HUES48 (cell line): Measurements from ENCODE around the gene RIC8A.

ENCODE experiments used
- H3K27ac ChIP-seq: one replicate; pipeline ENCODE4 v1.7.0; 2013; ENCODE audit warnings: low read depth, low read length, inconsistent platforms
- H3K27me3 ChIP-seq: 2 replicates; pipeline ENCODE4 v1.6.1; 2013; ENCODE audit warnings: mild to moderate bottlenecking, low read length; ENCODE audit not compliant: control insufficient read depth, insufficient read depth
- H3K36me3 ChIP-seq: 2 replicates; pipeline ENCODE4 v1.6.1; 2013; ENCODE audit warnings: low read length; ENCODE audit not compliant: control insufficient read depth, insufficient read depth
- H3K4me1 ChIP-seq: 2 replicates; pipeline ENCODE4 v1.6.1; 2013; ENCODE audit warnings: mild to moderate bottlenecking, low read length; ENCODE audit not compliant: control insufficient read depth, insufficient read depth
- H3K4me3 ChIP-seq: 2 replicates; pipeline ENCODE4 v1.5.1; 2013; ENCODE audit warnings: mild to moderate bottlenecking, low read depth, low read length
- H3K9ac ChIP-seq: 2 replicates; pipeline ENCODE4 v1.6.1; 2013; ENCODE audit warnings: mild to moderate bottlenecking, low read depth, low read length, moderate library complexity
- H3K9me3 ChIP-seq: 2 replicates; pipeline ENCODE4 v1.6.1; 2013; ENCODE audit warnings: low read length; ENCODE audit not compliant: control insufficient read depth, insufficient read depth

RIC8A gene

DNA sequence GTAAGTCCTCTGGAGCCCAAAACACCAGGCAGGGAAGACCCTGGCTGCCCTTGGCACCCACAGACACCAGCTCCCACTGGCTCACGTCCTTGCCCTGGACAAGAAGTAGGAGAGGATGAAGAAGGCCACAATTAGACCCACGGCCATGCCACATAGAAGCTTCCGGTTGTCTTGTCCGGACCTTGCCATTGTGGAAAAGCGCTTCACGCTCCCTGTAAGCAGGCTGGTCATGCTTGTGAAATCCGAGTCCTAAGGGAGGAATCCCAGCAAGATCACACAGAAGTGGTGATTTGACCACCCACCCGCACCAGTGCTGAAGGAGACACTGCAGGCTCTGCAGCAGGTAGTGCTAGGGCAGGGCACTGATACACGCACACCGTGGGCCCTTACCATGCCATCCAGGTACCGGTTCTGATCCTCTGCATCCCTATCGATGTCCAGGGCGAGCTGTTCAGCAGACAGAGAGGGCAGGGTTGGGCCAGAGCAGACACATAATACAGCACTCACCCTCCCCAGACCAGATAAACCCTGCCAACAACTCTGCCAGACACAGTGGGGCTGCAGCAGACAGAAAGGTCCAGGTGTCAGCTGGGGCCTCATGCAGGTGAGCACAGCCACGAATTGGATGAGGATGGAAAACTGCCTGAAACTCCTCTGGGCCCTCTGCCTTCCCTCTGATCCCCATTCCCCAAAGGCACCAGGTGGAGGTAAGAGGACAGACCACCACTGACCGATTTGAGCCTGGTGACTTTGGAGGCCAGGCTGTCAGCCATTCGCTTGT lies 2.1 kb upstream of the RIC8A start:
- Histone ChIP-seq H3K27me3 (no peaks in the 10 kb centered on the region), H3K9me3 (no peaks in the 10 kb centered on the region), H3K27ac (no peak overlapping the region), H3K4me1 (peaks cover 7% of the 10 kb centered on the region; the same call in 1 of the 2 replicates), H3K36me3 (peaks cover 29% of the 10 kb centered on the region), H3K4me3 (no peak overlapping the region), H3K9ac (no peak overlapping the region)

DNA sequence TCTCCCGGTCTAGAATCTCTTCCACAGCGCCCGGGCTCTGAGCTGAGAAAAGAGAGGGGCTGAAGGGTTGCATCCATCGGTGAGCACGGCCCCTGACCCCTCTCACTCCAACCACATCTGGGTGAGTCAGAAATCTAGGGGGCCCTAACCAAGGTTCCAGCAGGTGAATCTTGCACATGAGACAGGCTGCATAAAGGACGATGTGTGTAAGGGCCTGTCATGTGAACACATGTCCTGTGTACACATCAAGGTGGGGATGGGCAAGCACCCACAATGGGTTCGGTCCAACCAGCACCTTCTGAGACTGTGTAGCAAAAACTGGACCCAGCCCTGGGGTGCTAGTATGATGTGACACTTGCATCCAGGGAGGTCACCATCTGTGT lies 1.5 kb upstream of the RIC8A start:
- Histone ChIP-seq H3K27me3 (no peaks in the 10 kb centered on the region), H3K4me3 (peak overlapping the region; percentile 84), H3K9me3 (no peaks in the 10 kb centered on the region), H3K27ac (no peak overlapping the region), H3K36me3 (peaks cover 35% of the 10 kb centered on the region), H3K9ac (no peak overlapping the region), H3K4me1 (peaks cover 7% of the 10 kb centered on the region; the same call in 1 of the 2 replicates)

DNA sequence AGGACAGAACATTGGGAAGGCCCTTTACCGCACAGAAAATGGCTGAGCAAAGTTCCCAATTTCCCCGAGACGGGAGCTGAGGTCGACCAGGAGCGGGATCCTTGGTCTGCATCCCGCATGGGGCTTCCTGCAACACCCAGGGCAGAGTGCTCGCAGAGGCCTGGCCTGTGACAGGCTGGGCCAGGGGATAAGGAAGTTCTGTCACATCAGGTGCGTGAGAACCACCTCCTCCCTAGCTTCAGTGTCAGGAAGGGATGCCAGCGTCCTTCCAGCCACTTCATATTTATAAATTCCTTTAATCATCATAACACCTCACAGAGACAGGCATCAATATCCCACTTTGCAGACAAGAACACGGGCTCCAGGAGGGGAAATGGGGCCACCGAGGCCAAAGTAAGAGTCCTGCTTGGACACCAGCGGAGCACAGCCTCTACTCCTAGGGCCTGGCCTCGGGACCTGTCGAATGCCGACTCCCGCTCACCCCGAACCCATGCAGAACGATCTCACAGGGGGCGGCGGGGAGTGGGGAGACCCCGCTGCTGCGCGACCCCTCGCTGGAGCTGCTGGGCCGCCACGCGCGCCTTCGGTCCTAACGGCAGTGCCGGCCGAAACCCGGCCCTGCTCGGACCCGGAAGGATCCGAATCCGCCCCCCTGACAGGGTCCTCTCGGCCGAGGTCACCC lies 841 bp upstream of the RIC8A start:
- H3K36me3 ChIP-seq: peaks cover 41% of the 10 kb centered on the region
- H3K9ac ChIP-seq: peak overlapping the region; percentile 81
- H3K9me3 ChIP-seq: no peaks in the 10 kb centered on the region
- H3K27ac ChIP-seq: peak overlapping the region; percentile 48
- no peaks in the 10 kb centered on the region for H3K27me3 ChIP-seq
- H3K4me3 ChIP-seq: peak overlapping the region; percentile 84
- peaks cover 7% of the 10 kb centered on the region; the same call in 1 of the 2 replicates for H3K4me1 ChIP-seq

DNA sequence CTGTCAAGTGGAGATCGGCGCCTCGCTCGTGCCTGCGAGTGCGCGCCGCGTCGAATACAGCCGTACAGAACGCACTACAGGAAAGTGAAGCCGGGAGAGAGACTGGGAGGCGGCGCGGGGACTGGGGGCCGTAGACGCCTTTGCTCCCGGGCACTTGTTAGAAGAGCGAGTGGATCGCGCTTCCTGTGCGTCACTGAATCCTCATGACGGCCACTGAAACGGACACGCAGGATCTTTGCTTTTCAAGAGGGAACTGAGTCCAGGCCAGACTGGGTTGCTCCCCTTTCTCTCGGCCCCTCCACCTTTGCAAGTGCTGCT lies 314 bp downstream of the RIC8A start:
- Histone ChIP-seq H3K27ac (peak overlapping the region; percentile 98), H3K9me3 (no peaks in the 10 kb centered on the region), H3K36me3 (peaks cover 53% of the 10 kb centered on the region), H3K4me3 (peak overlapping the region; percentile 84), H3K4me1 (peaks cover 7% of the 10 kb centered on the region; the same call in 1 of the 2 replicates), H3K27me3 (no peaks in the 10 kb centered on the region), H3K9ac (peak overlapping the region; percentile 74)

DNA sequence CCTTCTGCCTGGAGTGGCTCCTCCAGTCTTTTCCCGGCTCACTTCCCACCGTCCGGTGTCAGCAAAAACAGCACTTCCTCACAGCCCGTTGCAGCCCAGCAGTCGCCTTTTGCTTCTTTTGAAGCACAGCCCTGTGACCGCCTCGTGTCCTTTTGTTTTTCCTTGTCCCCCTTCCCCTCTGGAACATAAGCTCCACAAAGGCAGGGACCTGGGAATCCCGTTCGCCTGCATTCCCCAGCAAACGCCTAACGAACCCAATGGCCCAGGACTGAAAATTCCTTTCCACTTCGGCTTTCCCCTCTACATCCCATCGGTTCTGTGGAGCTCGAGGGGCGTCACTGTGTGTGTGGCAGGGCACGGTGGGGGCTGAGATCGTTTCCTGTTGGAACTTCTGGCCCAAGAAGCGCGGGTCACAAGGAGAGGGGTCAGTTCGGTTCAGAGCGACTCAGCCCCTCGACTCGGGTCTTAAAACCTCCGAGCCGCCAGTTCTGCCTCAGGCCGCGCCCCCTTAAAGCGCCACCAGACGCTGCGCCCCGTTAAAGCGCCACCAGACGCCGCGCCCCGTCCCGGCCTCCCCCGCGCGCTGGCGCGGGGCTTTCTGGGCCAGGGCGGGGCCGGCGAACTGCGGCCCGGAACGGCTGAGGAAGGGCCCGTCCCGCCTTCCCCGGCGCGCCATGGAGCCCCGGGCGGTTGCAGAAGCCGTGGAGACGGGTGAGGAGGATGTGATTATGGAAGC lies 841 bp downstream of the RIC8A start:
- H3K27me3 ChIP-seq: no peaks in the 10 kb centered on the region
- peak overlapping the region; percentile 74 for H3K9ac ChIP-seq
- H3K4me1 ChIP-seq: peaks cover 7% of the 10 kb centered on the region; the same call in 1 of the 2 replicates
- peaks cover 58% of the 10 kb centered on the region for H3K36me3 ChIP-seq
- no peaks in the 10 kb centered on the region for H3K9me3 ChIP-seq
- H3K4me3 ChIP-seq: peak overlapping the region; percentile 84
- H3K27ac ChIP-seq: peak overlapping the region; percentile 98

DNA sequence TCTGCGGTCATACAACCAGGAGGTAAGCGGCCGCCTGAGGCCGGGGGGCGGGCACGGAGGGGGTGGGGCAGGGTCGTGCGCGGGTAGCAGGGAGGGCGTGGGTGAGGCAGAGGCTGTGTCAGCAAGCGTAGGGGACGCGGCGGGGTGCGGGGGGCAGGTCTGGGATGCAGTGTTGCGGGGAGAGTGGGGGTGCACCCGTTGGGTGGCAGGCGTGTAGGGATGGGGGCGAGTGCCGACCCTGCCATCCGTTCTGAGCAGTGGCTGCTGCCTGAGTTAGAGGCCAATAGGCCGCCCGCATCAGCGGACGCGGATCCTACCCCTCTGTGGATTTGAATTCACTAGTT lies 1.4 kb downstream of the RIC8A start:
- H3K4me3 ChIP-seq: peak overlapping the region; percentile 84
- H3K9me3 ChIP-seq: no peaks in the 10 kb centered on the region
- 0 out of 2 replicates have a peak overlapping the region, but pooled peaks have one; percentile 74 for H3K9ac ChIP-seq
- peak overlapping the region; percentile 98 for H3K27ac ChIP-seq
- peaks cover 60% of the 10 kb centered on the region for H3K36me3 ChIP-seq
- peaks cover 7% of the 10 kb centered on the region; the same call in 1 of the 2 replicates for H3K4me1 ChIP-seq
- no peaks in the 10 kb centered on the region for H3K27me3 ChIP-seq

DNA sequence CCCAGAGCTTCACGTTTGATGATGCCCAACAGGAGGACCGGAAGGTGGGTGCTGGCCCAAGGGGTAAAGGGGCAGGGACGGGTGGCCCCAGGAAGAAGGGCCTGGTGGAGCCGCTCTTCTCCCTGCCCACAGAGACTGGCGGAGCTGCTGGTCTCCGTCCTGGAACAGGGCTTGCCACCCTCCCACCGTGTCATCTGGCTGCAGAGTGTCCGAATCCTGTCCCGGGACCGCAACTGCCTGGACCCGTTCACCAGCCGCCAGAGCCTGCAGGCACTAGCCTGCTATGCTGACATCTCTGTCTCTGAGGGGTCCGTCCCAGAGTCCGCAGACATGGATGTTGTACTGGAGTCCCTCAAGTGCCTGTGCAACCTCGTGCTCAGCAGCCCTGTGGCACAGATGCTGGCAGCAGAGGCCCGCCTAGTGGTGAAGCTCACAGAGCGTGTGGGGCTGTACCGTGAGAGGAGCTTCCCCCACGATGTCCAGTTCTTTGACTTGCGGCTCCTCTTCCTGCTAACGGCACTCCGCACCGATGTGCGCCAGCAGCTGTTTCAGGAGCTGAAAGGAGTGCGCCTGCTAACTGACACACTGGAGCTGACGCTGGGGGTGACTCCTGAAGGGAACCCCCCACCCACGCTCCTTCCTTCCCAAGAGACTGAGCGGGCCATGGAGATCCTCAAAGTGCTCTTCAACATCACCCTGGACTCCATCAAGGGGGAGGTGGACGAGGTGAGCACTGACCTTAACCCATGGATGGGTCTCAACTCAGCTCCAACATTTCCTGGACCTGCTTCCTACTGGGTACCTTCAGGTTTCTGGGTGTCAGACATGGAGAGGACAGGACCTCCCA lies 2.0 kb downstream of the RIC8A start:
- Histone ChIP-seq H3K36me3 (peaks cover 60% of the 10 kb centered on the region), H3K4me1 (peaks cover 7% of the 10 kb centered on the region; the same call in 1 of the 2 replicates), H3K27ac (peak overlapping the region; percentile 56)

DNA sequence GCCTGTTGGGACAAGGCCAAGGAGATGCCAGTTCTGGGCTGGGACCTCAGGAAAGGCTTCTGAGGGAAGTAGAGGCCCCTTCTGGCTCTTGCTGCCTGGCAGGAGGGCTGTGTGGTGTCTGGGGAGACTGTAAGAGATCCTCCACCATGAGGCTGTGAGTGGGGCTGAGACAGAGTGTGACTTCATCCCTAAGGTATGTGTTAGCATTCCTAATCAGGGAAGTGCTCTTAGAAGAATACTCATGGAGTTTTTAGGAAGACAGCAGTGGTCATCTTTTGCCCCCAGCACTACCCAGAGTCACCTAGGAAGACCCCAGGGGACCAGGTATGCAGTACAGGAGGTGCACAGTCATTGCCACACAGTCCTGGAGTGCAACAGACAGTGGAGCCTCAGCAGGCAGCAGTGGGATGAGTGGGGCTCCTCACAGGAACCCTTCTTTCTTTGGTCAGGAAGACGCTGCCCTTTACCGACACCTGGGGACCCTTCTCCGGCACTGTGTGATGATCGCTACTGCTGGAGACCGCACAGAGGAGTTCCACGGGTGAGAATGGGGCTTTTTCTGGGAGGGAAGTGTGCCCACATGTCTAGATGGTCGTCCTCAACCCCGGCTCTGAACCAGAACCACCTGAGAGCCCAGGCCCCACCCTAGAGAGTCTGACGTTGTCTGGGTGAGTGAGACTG lies 2.8 kb downstream of the RIC8A start:
- peaks cover 58% of the 10 kb centered on the region for H3K36me3 ChIP-seq
- H3K9me3 ChIP-seq: no peaks in the 10 kb centered on the region
- H3K4me1 ChIP-seq: peaks cover 7% of the 10 kb centered on the region; the same call in 1 of the 2 replicates
- H3K9ac ChIP-seq: no peak overlapping the region; the same call in 1 of the 2 replicates
- peak overlapping the region; percentile 56 for H3K27ac ChIP-seq
- no peaks in the 10 kb centered on the region for H3K27me3 ChIP-seq
- H3K4me3 ChIP-seq: no peak overlapping the region

More for the DNA sequence above, 2.0 kb downstream of the RIC8A start:
- no peaks in the 10 kb centered on the region for H3K27me3 ChIP-seq
- H3K9me3 ChIP-seq: no peaks in the 10 kb centered on the region
- H3K4me3 ChIP-seq: peak overlapping the region; percentile 84
- peak overlapping the region; percentile 30 for H3K9ac ChIP-seq

DNA sequence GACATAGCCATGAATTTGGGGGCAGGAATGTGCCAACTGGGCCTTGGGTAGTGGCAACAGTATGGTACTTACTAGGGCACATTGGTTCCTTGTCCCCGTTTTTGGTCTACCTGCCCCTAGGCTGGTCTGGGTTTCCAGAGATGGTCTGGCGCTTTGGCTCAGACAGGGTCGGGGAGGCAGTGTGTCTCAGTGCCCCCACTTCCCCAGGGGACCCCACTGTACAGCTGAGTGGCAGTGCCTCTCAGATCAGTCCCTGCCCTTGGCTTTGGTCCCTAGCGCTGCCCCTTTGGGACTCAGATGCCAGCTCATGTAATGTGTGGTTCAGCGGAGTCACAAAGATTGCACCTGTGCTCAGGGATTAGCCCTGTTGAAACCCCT lies 3.3 kb downstream of the RIC8A start:
- Histone ChIP-seq H3K9ac (no peak overlapping the region), H3K36me3 (peaks cover 57% of the 10 kb centered on the region), H3K27me3 (no peaks in the 10 kb centered on the region), H3K4me1 (peaks cover 7% of the 10 kb centered on the region; the same call in 1 of the 2 replicates), H3K27ac (no peak overlapping the region), H3K9me3 (no peaks in the 10 kb centered on the region), H3K4me3 (no peak overlapping the region)

DNA sequence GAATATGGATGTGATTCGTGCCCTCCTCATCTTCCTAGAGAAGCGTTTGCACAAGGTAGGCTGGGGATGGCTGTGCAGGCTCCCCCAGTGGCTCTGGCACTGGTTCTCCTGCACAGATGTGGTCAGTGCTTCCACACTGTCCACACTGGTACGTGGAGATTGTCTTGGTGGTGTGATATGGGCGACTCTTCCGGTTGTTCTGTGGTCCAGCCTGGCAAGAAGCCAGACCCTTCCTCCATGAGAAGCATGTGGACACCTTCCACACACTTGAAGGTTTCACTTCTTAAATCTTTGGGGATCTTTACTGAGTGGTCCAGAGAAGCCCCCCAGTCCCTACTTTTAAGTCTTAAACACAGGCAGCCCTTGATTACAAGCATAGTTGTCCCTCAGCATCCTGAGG lies 3.8 kb downstream of the RIC8A start:
- no peak overlapping the region for H3K27ac ChIP-seq
- H3K36me3 ChIP-seq: peaks cover 61% of the 10 kb centered on the region
- H3K27me3 ChIP-seq: no peaks in the 10 kb centered on the region
- H3K9me3 ChIP-seq: no peaks in the 10 kb centered on the region
- no peak overlapping the region for H3K9ac ChIP-seq
- H3K4me1 ChIP-seq: peaks cover 3% of the 10 kb centered on the region; the same call in 1 of the 2 replicates
- no peak overlapping the region for H3K4me3 ChIP-seq
